GM19099 (cell line): ENCODE results near the gene TRIM25.

Experiments used
- POLR2A ChIP-seq: IDR thresholded peaks from 3 replicates; pipeline ENCODE4 v1.6.1; 2011; ENCODE audit warnings: low read depth; ENCODE audit not compliant: insufficient read length; ENCODE audit errors: extremely low read depth

Gene TRIM25, protein sequence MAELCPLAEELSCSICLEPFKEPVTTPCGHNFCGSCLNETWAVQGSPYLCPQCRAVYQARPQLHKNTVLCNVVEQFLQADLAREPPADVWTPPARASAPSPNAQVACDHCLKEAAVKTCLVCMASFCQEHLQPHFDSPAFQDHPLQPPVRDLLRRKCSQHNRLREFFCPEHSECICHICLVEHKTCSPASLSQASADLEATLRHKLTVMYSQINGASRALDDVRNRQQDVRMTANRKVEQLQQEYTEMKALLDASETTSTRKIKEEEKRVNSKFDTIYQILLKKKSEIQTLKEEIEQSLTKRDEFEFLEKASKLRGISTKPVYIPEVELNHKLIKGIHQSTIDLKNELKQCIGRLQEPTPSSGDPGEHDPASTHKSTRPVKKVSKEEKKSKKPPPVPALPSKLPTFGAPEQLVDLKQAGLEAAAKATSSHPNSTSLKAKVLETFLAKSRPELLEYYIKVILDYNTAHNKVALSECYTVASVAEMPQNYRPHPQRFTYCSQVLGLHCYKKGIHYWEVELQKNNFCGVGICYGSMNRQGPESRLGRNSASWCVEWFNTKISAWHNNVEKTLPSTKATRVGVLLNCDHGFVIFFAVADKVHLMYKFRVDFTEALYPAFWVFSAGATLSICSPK

GRCh38 chr17:56913867-56914580, at the start of gene TRIM25:
TRIM25 (minus strand) TSS chr17:56914049; CDS start chr17:56913988, 61 bp downstream.
- peak; percentile 99 for TF ChIP-seq POLR2A

GRCh38 chr17:56960596-56961538, 47.0 kb upstream of the TRIM25 start, which contains the start of gene COIL:
COIL (minus strand) TSS chr17:56961050; CDS start chr17:56961019, 31 bp downstream.
- peak; percentile 78 for TF ChIP-seq POLR2A

GRCh38 chr17:56956992-56957391, 43.1 kb upstream of the TRIM25 start:
- no peak for TF ChIP-seq POLR2A

GRCh38 chr17:56949595-56949994, 35.7 kb upstream of the TRIM25 start:
- no peak for TF ChIP-seq POLR2A

DNA sequence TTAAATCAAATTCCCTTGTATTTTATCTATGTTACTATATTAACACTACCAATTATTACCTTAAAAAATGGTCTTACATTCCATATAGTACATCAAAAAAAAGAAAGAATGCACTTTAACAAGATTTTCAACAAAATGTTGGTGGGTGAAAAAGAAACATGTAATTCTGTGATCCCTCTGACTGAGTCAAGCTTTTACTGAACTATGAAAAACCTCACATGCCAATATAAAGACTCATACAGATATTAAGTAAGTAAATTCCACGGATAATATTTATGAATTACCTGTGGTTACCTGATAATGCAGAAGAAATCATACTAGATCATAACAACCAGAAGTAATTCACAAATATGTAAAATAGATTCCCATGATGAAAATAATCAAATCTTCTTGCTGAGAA, 34.6 kb upstream of the TRIM25 start:
- no peak for TF ChIP-seq POLR2A

- no peak for TF ChIP-seq POLR2A
Observed at GRCh38 chr17:56947741-56948140, 33.9 kb upstream of the TRIM25 start.

DNA sequence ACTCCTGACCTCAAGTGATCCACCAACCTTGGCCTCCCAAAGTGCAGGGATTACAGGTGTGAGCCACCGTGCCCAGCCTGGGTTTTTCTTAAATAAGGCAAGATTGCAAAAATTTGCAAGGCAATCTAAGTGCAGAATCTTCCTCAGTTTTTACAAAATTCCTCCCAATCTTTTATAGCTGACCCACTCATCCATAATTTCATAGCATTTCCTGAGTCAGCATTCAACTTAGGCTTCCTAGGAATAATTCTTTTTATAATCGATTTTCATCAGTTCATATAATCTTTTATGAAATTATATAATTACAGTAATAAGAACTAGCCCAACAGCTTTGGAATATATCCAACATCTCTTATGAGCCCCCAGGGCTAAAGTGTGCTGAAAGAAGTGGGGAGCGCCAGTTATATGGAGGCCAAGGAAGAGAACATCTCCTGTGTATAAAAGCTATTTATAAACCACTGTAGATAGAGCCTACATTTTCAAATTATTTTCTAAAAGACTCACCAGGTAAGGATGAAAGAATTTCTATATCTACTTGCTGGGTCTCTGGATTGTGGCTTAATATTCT, 32.2 kb upstream of the TRIM25 start:
- TF ChIP-seq POLR2A, result no peak

DNA sequence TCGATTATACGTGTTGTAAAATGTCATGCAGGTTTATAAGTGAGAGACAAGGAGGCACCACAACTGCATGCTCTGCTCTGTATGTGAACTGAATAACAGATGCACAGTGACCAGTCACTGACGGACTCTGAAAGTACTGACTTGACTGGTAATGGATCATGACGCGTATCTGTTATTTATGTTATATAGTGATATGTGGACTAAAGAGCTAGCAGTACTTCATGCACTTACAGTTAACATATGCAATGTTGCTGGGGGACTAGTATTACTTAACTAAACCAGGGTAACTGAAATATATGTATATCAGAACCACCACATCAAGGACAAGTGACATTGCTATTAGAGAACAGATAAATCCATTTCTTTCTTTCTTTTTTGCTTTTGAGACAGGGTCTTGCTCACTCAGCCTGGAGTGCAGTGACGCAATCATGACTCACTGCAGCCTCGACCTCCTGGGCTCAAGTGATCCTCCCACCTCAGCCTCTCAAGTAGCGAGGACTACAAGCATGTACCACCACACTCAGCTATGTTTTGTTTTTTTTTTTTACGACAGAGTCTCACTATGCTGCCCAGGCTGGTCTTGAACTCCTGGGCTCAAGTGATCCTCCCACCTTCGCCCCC, 29.8 kb upstream of the TRIM25 start:
- TF ChIP-seq POLR2A, result no peak

DNA sequence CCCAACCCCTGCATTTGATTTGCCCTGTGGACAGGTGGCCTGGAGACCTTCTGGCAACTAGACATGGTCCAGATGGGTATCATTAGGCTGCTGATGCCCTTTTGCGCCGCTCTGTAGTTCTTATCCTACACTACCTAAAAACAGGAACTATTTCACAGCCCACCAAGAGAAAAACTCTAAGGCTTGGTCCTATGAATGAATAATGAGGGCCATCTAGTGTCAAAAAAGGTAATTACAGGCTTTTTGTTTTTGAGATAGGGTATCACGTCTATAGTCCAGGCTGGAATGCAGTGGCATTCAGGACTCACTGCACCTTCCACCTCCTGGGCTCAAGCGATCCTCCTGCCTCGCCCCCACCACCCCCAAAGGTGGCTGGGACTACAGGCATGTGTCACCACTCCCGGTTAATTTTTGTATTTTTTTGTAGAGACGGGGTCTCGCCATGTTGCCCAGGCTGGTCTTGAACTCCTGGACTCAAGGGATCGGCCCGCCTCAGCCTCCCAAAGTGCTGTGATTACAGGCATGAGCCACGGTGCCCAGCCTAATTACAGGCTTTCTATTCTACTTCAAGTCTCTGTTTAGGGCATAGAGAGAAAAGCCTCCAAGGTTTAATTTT, 26.1 kb upstream of the TRIM25 start:
- TF ChIP-seq POLR2A, result no peak

GRCh38 chr17:56937687-56938086, 23.8 kb upstream of the TRIM25 start:
- no peak for TF ChIP-seq POLR2A

- TF ChIP-seq POLR2A, result no peak
Observed at GRCh38 chr17:56936697-56937322, 23.0 kb upstream of the TRIM25 start.

DNA sequence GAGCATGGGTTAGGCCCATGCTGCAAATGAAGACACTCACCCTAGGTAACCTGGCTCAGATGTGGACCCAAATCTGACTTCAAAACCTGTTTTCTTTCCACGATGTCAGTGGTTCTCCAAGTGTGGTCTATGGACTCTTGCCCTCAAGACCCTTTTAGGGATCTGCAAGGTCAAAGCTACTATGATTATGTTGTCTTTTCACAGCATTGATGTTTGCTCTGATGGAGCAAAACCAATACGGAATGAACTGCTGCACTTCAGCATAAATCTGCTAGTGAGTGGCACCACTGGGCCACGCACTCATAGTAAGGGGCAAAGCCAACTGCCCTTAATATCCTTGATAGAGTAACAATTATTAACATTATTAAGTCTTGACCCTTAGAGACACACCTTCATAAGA, 21.6 kb upstream of the TRIM25 start:
- no peak for TF ChIP-seq POLR2A

GRCh38 chr17:56934280-56934679, 20.4 kb upstream of the TRIM25 start:
- no peak for TF ChIP-seq POLR2A
